HG02610 (cell line): ENCODE measurements around the gene SMAD4.
"Not testable (repeated sequence)": the region's sequence is repeated elsewhere in the genome, so short reads cannot be mapped to it uniquely, and the experiment has no call there.

Experiments
- ATAC-seq: cut with Tn5 transposase; IDR thresholded peaks from one replicate; pipeline ENCODE4 v1.9.1; 2021; ENCODE audit warnings: mild to moderate bottlenecking, moderate library complexity; ENCODE audit not compliant: unreplicated experiment

SMAD4 gene

GRCh38 chr18:51107598-51108305, 77.7 kb downstream of the SMAD4 start:
- no peak for ATAC-seq

GRCh38 chr18:51108330-51108729, 78.3 kb downstream of the SMAD4 start:
- ATAC-seq = no peak

DNA sequence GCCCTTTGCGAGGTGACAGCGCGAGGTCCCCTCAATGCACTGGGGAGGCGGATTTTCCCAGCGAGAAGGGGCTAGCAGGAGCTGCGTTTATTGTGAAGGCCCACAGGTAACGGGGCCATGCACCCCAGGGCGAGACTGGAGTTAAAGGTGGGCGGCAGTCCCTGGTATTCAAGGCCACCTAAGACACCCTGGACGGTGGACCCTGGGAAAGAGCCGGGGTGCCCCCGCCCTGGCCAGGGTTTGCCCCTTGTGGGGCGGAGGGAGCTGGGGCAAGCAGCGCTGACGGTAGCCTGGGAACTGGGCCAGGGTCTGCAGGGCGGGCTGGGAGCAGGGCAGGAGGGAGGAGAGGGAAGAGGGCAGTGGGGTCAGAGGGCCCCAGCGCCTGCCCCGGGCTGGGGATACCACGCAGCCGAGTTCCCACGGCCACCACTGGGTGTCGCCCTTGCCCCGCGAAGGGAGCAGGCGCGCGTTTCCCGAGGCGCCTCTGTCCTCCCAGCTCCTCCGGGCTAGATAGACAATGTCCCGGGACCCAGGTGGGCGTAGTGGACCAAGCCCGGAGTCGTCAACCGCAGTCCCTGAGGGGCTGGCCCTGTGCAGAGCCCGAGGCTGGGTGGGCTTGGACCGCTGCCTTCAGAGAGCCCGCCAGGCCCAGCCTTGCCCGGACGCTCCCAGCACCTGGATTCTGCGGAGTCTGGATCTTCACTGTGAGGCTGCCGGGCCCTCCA, 80.2 kb downstream of the SMAD4 start:
- ATAC-seq = peak; percentile 84

GRCh38 chr18:51111633-51112355, 81.8 kb downstream of the SMAD4 start:
- not testable (repeated sequence) for ATAC-seq

DNA sequence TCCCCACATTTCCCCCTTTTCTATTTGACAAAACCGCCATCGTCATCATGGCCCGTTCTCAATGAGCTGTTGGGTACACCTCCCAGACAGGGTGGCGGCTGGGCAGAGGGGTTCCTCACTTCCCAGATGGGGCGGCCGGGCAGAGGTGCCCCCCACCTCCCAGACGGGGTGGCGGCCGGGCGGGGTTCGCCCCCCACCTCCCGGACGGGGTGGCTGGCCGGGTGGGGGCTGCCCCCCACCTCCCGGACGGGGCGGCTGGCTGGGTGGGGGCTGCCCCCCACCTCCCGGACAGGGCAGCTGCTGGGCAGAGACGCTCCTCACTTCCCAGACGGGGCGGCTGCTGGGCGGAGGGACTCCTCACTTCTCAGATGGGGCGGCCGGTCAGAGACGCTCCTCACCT, 87.0 kb downstream of the SMAD4 start:
- ATAC-seq = not testable (repeated sequence)

GRCh38 chr18:51119561-51119960, 89.5 kb downstream of the SMAD4 start:
- ATAC-seq = not testable (repeated sequence)

- ATAC-seq = not testable (repeated sequence)
Observed at GRCh38 chr18:51119976-51120375, 90.0 kb downstream of the SMAD4 start.

GRCh38 chr18:51120809-51121596, 91.0 kb downstream of the SMAD4 start:
- no peak for ATAC-seq

DNA sequence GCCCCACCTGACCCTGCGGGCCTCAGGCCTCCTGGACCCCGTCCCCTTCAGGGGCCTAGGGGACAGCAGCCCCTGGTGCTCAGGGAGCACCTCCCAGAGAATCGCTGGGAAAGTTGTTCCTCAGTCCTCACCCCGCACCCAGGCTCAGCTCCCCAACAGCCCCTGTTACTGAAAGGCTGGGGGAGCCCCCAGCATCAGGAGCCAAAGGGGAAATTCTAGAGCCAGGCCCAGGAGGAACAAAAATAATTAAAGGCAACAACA, 91.5 kb downstream of the SMAD4 start:
- no peak for ATAC-seq

DNA sequence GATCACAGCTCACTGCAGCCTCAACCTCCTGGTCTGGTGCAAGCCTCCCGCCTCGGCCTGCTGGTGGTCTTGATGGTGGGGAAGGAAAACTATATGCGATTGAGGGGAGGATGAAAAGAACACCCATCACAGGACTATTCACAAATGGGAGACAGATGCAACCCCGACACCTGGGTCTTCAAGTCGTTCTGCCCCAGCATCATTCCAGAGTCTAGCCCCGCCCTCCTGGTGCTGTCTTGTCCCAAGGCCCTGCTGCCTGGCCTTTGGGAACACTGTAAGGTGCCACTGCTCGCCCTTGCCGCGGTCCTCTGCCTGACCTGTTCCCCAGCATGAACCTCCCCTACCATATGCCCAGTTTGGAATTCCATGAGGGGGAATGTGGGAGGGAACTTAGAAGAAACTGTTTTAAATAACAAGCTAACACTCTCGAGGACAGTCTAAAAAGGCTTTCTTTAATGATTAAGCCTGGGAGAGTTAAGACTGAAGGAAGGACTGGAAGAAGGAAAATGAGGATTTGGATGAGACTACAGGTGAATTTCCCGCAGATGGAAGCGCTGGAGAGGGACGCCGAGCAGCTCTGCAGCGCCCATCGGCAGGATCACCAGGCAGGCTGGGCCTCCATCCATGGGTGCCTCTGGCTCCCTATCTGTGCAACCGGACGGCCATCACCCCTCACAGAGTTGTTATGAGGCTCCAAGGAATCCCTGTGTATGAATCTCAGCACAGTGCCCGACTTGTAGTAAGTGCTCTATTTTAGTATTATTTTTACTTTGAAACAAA, 92.4 kb downstream of the SMAD4 start:
- ATAC-seq = no peak

DNA sequence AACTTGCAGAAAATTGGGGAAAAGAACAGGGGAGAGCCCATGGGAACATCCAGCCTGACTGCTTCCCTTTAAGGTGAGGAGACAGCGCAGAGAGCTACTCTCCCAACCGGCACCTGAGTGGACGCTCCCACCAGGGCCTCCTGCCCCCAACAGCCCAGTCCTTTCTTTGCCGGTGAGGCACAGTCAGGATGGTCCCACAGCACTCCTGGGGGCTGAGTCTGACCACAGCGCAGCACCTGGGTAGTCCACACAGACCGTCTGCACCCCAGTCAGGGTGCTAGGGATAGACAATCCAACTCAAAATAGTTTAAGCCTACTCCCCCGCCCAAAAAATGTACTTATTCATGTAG, 93.0 kb downstream of the SMAD4 start:
- no peak for ATAC-seq

GRCh38 chr18:51123481-51123880, 93.5 kb downstream of the SMAD4 start:
- no peak for ATAC-seq

DNA sequence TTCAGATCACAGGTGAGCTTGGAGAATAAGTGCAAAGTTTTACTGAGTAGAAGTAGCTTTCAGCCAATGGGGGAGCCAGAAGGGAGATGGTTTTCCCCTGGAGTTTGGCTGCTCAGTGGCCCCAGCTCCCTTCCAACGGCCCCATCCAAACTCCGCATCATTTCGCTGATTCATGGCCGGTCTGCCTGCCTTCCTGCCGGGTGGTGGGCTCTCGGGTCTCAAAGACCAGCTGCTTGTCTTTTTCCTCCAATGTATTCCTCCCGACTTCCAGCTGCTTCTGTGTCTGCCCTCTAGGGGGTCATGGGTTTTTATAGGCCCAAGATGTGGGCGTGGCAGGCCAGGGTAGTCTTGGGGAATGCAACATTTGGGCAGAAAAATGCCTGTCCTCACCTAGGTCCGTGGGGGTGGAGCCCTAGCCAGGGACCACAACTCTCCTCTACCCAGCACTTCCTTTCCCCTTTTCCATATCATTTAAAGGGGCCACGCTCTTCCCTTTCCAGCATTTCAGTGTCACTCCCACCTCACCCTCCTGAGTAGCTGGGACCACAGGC, 94.0 kb downstream of the SMAD4 start:
- ATAC-seq = no peak

DNA sequence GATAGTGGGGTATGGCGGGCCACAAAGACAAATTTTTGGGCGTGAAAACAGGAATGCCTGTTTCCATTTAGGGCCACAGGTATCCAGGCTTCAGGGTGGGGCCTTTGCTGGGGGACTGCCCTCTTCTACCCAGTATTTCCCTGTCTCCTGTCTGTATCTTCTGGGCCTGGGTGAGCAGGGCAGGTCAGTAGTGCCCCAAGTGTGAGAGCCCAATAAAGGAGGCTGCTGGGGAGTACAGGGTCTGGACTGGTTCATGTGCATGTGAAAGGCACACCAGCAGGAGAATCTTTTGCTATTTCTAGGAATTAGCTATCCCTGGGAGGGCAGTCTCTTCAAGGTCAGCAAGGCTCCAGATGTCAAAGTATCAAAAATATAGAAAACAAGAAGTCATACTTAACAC, 96.0 kb downstream of the SMAD4 start:
- no peak for ATAC-seq

GRCh38 chr18:51127664-51128063, 97.7 kb downstream of the SMAD4 start:
- ATAC-seq = no peak

GRCh38 chr18:51128533-51128932, 98.5 kb downstream of the SMAD4 start:
- ATAC-seq = no peak

GRCh38 chr18:51132256-51132935, 102.4 kb downstream of the SMAD4 start:
- ATAC-seq = no peak

DNA sequence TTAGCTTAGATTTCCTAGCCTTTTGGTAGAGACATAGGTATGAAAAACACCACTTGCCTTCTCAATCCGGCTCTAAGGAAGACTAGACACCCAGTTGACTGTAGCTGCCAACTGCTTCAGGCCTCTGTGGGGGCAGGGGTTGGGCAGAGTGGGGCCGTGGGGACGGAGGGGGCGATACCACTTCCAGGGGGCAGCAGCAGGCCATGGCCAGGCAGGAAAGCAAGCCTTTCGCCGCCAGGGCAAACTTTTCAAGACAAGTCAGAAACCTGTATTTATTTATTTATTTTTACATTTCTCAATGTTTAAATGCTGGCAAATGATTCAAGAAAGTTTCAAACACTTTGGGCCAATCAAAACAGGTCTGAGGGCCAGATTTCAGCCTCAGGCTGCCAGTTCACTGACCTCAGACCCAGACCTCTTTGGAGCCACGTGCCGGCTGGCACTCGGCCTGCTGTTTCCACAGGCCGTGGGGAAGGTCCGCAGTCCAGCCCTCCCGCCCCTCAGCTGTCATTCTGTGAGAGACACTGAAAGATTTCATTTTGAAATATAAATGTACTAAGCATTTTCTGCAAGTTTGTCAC, 103.7 kb downstream of the SMAD4 start:
- no peak for ATAC-seq
